ENCODE measurements around the gene GOLGA2.

DNA sequence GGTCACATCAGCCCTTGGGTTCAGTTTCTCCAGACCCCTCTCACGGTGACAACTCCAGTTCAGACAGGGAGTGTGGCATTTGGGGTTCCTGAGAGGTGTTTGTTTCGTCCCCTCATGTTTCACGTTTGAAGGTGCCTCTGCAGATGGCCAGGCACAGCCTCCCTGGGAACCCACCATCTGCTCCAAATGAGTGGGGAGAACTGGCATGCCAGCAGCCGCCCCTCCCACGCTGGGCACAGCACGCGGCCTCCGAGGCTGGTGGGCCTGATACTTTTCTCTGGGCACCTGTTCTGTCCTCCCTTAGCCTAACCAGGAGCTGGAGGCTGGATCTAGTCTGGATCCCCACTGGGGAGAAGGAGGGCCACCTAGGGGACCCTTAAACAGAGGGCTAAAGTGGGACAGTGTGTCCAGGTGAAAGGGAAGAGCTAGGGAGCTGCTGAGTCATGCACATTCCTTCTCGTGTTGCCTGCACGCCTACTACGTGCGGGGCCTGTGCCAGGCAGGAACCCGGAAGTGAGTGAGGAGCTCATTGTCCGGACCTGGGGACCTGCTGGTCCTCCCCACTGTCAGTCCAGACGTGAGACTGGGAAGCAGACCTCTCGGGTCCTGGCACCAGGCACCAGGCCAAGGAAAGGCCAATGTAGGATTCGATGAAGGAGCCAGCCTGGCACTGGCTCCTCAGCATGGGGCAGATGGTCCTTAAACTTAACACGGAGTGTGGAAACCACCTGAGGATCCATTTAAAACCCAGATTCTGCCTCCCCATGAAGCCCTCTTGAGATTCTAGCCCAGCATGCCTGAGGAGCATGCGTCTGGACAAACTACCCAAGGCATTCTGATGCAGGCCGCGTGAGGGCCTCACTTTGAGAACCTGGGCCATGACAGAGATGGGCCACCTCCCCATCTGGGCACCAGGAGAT, 61.0 kb downstream of the GOLGA2 start:
- no peak for TF ChIP-seq TEAD4 (IDR thresholded peaks at IDR 0.05; ENCODE audit: borderline replicate concordance, insufficient read depth)
- TF ChIP-seq, protein P1, sequence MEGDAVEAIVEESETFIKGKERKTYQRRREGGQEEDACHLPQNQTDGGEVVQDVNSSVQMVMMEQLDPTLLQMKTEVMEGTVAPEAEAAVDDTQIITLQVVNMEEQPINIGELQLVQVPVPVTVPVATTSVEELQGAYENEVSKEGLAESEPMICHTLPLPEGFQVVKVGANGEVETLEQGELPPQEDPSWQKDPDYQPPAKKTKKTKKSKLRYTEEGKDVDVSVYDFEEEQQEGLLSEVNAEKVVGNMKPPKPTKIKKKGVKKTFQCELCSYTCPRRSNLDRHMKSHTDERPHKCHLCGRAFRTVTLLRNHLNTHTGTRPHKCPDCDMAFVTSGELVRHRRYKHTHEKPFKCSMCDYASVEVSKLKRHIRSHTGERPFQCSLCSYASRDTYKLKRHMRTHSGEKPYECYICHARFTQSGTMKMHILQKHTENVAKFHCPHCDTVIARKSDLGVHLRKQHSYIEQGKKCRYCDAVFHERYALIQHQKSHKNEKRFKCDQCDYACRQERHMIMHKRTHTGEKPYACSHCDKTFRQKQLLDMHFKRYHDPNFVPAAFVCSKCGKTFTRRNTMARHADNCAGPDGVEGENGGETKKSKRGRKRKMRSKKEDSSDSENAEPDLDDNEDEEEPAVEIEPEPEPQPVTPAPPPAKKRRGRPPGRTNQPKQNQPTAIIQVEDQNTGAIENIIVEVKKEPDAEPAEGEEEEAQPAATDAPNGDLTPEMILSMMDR (IDR thresholded peaks at IDR 0.05), result no peak
- TF ChIP-seq EZH2phosphoT487 (IDR thresholded peaks at IDR 0.05; ENCODE audit: borderline replicate concordance, low read depth), result no peak
- TF ChIP-seq, protein P2, sequence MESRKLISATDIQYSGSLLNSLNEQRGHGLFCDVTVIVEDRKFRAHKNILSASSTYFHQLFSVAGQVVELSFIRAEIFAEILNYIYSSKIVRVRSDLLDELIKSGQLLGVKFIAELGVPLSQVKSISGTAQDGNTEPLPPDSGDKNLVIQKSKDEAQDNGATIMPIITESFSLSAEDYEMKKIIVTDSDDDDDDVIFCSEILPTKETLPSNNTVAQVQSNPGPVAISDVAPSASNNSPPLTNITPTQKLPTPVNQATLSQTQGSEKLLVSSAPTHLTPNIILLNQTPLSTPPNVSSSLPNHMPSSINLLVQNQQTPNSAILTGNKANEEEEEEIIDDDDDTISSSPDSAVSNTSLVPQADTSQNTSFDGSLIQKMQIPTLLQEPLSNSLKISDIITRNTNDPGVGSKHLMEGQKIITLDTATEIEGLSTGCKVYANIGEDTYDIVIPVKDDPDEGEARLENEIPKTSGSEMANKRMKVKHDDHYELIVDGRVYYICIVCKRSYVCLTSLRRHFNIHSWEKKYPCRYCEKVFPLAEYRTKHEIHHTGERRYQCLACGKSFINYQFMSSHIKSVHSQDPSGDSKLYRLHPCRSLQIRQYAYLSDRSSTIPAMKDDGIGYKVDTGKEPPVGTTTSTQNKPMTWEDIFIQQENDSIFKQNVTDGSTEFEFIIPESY (IDR thresholded peaks at IDR 0.05; ENCODE audit: borderline replicate concordance, low read depth), result no peak
- TF ChIP-seq GABPA (IDR thresholded peaks at IDR 0.05; ENCODE audit: low read depth), result no peak
- TF ChIP-seq POLR2AphosphoS5 (IDR thresholded peaks at IDR 0.05; ENCODE audit: low read depth, low read length), result no peak
